Keratinocyte (primary cell): ENCODE data around the gene PRR7.

Source experiments
- EZH2 ChIP-seq: IDR thresholded peaks from one replicate; pipeline ENCODE4 v1.6.1; 2012; ENCODE audit warnings: inconsistent platforms, mild to moderate bottlenecking, low read length, moderate library complexity
- TF ChIP-seq, protein P1 (sequence below), 3 experiments: IDR thresholded peaks in 1 of 3; conservative IDR thresholded peaks in 1 of 3; optimal IDR thresholded peaks in 1 of 3; 2 replicates in 2 of 3; 3 replicates in 1 of 3; pipeline versions ENCODE3 to v1.5.1; 2011; ENCODE audit warnings: low read length in 3 of 3, mild to moderate bottlenecking in 3 of 3, moderate library complexity in 2 of 3, control low read depth in 1 of 3, inconsistent platforms in 1 of 3; ENCODE audit not compliant: insufficient read depth in 2 of 3; ENCODE audit errors: extremely low read depth in 1 of 3

DNA sequence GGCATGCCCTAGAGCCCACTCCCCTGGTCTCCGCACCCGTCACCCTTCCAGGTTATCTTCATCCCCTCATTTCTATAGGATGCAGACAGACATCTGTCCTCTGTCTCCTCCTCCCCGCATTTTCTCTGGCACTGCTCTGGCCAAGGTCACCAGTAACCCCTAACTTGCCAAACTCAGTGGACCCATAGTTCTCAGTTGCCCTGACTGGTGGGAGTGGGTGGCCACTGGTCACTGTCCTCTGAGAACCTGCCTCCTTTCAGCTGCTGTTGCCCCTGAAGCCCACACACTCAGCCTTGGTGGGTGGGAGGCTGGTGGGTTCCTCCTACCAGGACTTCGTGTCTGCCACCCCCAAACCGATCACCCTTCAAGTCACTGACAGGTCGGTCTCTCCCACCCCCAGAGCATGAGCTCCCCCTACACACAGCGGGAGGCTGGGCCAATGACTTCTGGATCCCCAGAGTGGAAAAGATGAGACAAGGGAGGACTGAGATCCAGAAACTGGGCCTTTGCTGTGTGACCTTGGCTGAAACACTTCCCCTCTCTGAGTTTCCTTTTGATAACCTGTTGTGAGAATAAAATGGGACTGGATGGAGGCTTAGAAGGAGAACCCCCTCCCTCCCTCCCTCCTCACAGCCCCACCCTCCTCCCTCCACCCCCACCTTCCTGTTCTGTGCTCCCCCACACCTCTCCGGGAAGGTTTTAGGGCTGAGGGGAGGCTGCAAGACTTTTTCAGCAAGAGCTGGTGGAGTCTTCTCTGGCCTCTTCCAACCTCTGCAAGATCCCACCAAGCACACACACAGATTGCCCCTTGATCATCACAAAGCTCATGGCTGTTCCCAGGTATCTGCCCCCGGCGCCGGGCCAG is 29.2 kb downstream of the PRR7 start:
- TF ChIP-seq EZH2: no peak
- TF ChIP-seq, protein P1, sequence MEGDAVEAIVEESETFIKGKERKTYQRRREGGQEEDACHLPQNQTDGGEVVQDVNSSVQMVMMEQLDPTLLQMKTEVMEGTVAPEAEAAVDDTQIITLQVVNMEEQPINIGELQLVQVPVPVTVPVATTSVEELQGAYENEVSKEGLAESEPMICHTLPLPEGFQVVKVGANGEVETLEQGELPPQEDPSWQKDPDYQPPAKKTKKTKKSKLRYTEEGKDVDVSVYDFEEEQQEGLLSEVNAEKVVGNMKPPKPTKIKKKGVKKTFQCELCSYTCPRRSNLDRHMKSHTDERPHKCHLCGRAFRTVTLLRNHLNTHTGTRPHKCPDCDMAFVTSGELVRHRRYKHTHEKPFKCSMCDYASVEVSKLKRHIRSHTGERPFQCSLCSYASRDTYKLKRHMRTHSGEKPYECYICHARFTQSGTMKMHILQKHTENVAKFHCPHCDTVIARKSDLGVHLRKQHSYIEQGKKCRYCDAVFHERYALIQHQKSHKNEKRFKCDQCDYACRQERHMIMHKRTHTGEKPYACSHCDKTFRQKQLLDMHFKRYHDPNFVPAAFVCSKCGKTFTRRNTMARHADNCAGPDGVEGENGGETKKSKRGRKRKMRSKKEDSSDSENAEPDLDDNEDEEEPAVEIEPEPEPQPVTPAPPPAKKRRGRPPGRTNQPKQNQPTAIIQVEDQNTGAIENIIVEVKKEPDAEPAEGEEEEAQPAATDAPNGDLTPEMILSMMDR (optimal IDR thresholded peaks at IDR 0.05 in 1 of 3, IDR thresholded peaks at IDR 0.05 in 1 of 3, conservative IDR thresholded peaks at IDR 0.05 in 1 of 3; ENCODE audit: extremely low read depth in 1 of 3, insufficient read depth in 2 of 3, low read length in 3 of 3): no peak
